ENCODE results near the gene PRM2.

PRM2 gene

GRCh38 chr16:11306997-11307638 is 30.8 kb upstream of the PRM2 start:
- CTCF ChIA-PET: interaction anchor here (1.8 kb wide), 1 partner anchor 9 kb away, joined by 8 read pairs; no protein-coding TSS in a partner anchor
- Histone ChIP-seq H3K27me3 (replicated peaks in 2 of 5; ENCODE audit: control insufficient read depth in 4 of 5, insufficient read depth in 5 of 5, low read length in 4 of 5) (no peaks in the 10 kb centered on the region), H3K36me3 (ENCODE audit: control insufficient read depth in 4 of 4, insufficient read depth in 4 of 4, low read length in 3 of 4) (no peaks in the 10 kb centered on the region), H3K4me3 (ENCODE audit: control insufficient read depth in 1 of 7, extremely low read depth in 1 of 7, insufficient read depth in 4 of 7, low read depth in 2 of 7, low read length in 6 of 7) (no peak overlapping the region), H3K4me1 (ENCODE audit: control extremely low read depth in 1 of 4, control insufficient read depth in 4 of 4, insufficient read depth in 4 of 4, low read length in 3 of 4) (peaks cover 7 to 43% (median 31%) of the 10 kb centered on the region in 4 experiments), H3K9me3 (ENCODE audit: control extremely low read depth in 1 of 5, control insufficient read depth in 4 of 5, insufficient read depth in 2 of 5, low read depth in 1 of 5, low read length in 4 of 5) (peaks cover 0 to 5% (median 0%) of the 10 kb centered on the region in 5 experiments), H3K27ac (ENCODE audit: insufficient read depth in 1 of 2, low read depth in 1 of 2, low read length in 2 of 2, poor library complexity in 1 of 2, severe bottlenecking in 2 of 2) (no peak overlapping the region)
- no peak for DNase-seq
- POLR2A ChIA-PET: no interaction called here
- 100% methylated on average over 6 of the region's 7 CpGs for WGBS (ENCODE audit: insufficient coverage)

- Histone ChIP-seq H3K4me3 (ENCODE audit: control insufficient read depth in 1 of 7, extremely low read depth in 1 of 7, insufficient read depth in 4 of 7, low read depth in 2 of 7, low read length in 6 of 7) (no peak overlapping the region), H3K27me3 (replicated peaks in 2 of 5; ENCODE audit: control insufficient read depth in 4 of 5, insufficient read depth in 5 of 5, low read length in 4 of 5) (no peaks in the 10 kb centered on the region), H3K9me3 (ENCODE audit: control extremely low read depth in 1 of 5, control insufficient read depth in 4 of 5, insufficient read depth in 2 of 5, low read depth in 1 of 5, low read length in 4 of 5) (peaks cover 0 to 5% (median 0%) of the 10 kb centered on the region in 5 experiments), H3K36me3 (ENCODE audit: control insufficient read depth in 4 of 4, insufficient read depth in 4 of 4, low read length in 3 of 4) (no peaks in the 10 kb centered on the region), H3K4me1 (ENCODE audit: control extremely low read depth in 1 of 4, control insufficient read depth in 4 of 4, insufficient read depth in 4 of 4, low read length in 3 of 4) (peaks cover 4 to 38% (median 26%) of the 10 kb centered on the region in 4 experiments), H3K27ac (ENCODE audit: insufficient read depth in 1 of 2, low read depth in 1 of 2, low read length in 2 of 2, poor library complexity in 1 of 2, severe bottlenecking in 2 of 2) (no peak overlapping the region)
- WGBS (ENCODE audit: insufficient coverage): 100% methylated on average over 6 of the region's 8 CpGs
- ChIA-PET POLR2A (interaction anchor here (0.7 kb wide), 1 partner anchor 135 kb away, joined by 3 read pairs; no protein-coding TSS in a partner anchor), CTCF (interaction anchor here (1.2 kb wide), 1 partner anchor 50 kb away, joined by 3 read pairs; no protein-coding TSS in a partner anchor)
- no peak for DNase-seq
Observed at GRCh38 chr16:11306381-11306780, 30.1 kb upstream of the PRM2 start.

GRCh38 chr16:11303405-11304138 is 27.3 kb upstream of the PRM2 start:
- ChIA-PET CTCF (no interaction called here), POLR2A (no interaction called here)
- H3K9me3 ChIP-seq (ENCODE audit: control extremely low read depth in 1 of 5, control insufficient read depth in 4 of 5, insufficient read depth in 2 of 5, low read depth in 1 of 5, low read length in 4 of 5): peaks cover 0 to 5% (median 0%) of the 10 kb centered on the region in 5 experiments
- H3K4me3 ChIP-seq (ENCODE audit: control insufficient read depth in 1 of 7, extremely low read depth in 1 of 7, insufficient read depth in 4 of 7, low read depth in 2 of 7, low read length in 6 of 7): no peak overlapping the region
- H3K4me1 ChIP-seq (ENCODE audit: control extremely low read depth in 1 of 4, control insufficient read depth in 4 of 4, insufficient read depth in 4 of 4, low read length in 3 of 4): peaks cover 0 to 24% (median 14%) of the 10 kb centered on the region in 4 experiments
- H3K27ac ChIP-seq (ENCODE audit: insufficient read depth in 1 of 2, low read depth in 1 of 2, low read length in 2 of 2, poor library complexity in 1 of 2, severe bottlenecking in 2 of 2): no peak overlapping the region
- WGBS (ENCODE audit: insufficient coverage): 87% methylated on average over 17 of the region's 18 CpGs
- DNase-seq: peak in 1 of 3 donors; percentile 26
- H3K27me3 ChIP-seq (replicated peaks in 2 of 5; ENCODE audit: control insufficient read depth in 4 of 5, insufficient read depth in 5 of 5, low read length in 4 of 5): no peaks in the 10 kb centered on the region
- H3K36me3 ChIP-seq (ENCODE audit: control insufficient read depth in 4 of 4, insufficient read depth in 4 of 4, low read length in 3 of 4): no peaks in the 10 kb centered on the region

- no peaks in the 10 kb centered on the region for H3K27me3 ChIP-seq (replicated peaks in 2 of 5; ENCODE audit: control insufficient read depth in 4 of 5, insufficient read depth in 5 of 5, low read length in 4 of 5)
- DNase-seq: no peak
- peaks cover 0 to 24% (median 14%) of the 10 kb centered on the region in 4 experiments for H3K4me1 ChIP-seq (ENCODE audit: control extremely low read depth in 1 of 4, control insufficient read depth in 4 of 4, insufficient read depth in 4 of 4, low read length in 3 of 4)
- 80% methylated on average over 1 of the region's 4 CpGs for WGBS (ENCODE audit: insufficient coverage)
- H3K9me3 ChIP-seq (ENCODE audit: control extremely low read depth in 1 of 5, control insufficient read depth in 4 of 5, insufficient read depth in 2 of 5, low read depth in 1 of 5, low read length in 4 of 5): peaks cover 0 to 5% (median 0%) of the 10 kb centered on the region in 5 experiments
- H3K36me3 ChIP-seq (ENCODE audit: control insufficient read depth in 4 of 4, insufficient read depth in 4 of 4, low read length in 3 of 4): no peaks in the 10 kb centered on the region
- H3K27ac ChIP-seq (ENCODE audit: insufficient read depth in 1 of 2, low read depth in 1 of 2, low read length in 2 of 2, poor library complexity in 1 of 2, severe bottlenecking in 2 of 2): no peak overlapping the region
- ChIA-PET POLR2A (no interaction called here), CTCF (interaction anchor here (0.6 kb wide), 1 partner anchor 349 kb away, joined by 3 read pairs; no protein-coding TSS in a partner anchor)
- H3K4me3 ChIP-seq (ENCODE audit: control insufficient read depth in 1 of 7, extremely low read depth in 1 of 7, insufficient read depth in 4 of 7, low read depth in 2 of 7, low read length in 6 of 7): no peak overlapping the region
Observed at GRCh38 chr16:11302977-11303376, 26.7 kb upstream of the PRM2 start.

- POLR2A ChIA-PET: no interaction called here
- H3K27me3 ChIP-seq (replicated peaks in 2 of 5; ENCODE audit: control insufficient read depth in 4 of 5, insufficient read depth in 5 of 5, low read length in 4 of 5): no peaks in the 10 kb centered on the region
- WGBS (ENCODE audit: insufficient coverage): 100% methylated on average over 2 of the region's 4 CpGs
- DNase-seq: no peak
- H3K9me3 ChIP-seq (ENCODE audit: control extremely low read depth in 1 of 5, control insufficient read depth in 4 of 5, insufficient read depth in 2 of 5, low read depth in 1 of 5, low read length in 4 of 5): peaks cover 0 to 5% (median 0%) of the 10 kb centered on the region in 5 experiments
- CTCF ChIA-PET: interaction anchor here (0.6 to 1.1 kb wide), 3 partner anchors 9 to 348 kb away, joined by 3 to 4 read pairs (median 3); no protein-coding TSS in a partner anchor
- peaks cover 5 to 32% (median 25%) of the 10 kb centered on the region in 4 experiments for H3K4me1 ChIP-seq (ENCODE audit: control extremely low read depth in 1 of 4, control insufficient read depth in 4 of 4, insufficient read depth in 4 of 4, low read length in 3 of 4)
- H3K36me3 ChIP-seq (ENCODE audit: control insufficient read depth in 4 of 4, insufficient read depth in 4 of 4, low read length in 3 of 4): no peaks in the 10 kb centered on the region
- H3K4me3 ChIP-seq (ENCODE audit: control insufficient read depth in 1 of 7, extremely low read depth in 1 of 7, insufficient read depth in 4 of 7, low read depth in 2 of 7, low read length in 6 of 7): no peak overlapping the region
- no peak overlapping the region for H3K27ac ChIP-seq (ENCODE audit: insufficient read depth in 1 of 2, low read depth in 1 of 2, low read length in 2 of 2, poor library complexity in 1 of 2, severe bottlenecking in 2 of 2)
Observed at GRCh38 chr16:11301645-11302501, 25.6 kb upstream of the PRM2 start.

GRCh38 chr16:11300560-11300892 is 24.2 kb upstream of the PRM2 start:
- DNase-seq: no peak
- H3K4me3 ChIP-seq (ENCODE audit: control insufficient read depth in 1 of 7, extremely low read depth in 1 of 7, insufficient read depth in 4 of 7, low read depth in 2 of 7, low read length in 6 of 7): no peak overlapping the region
- POLR2A ChIA-PET: no interaction called here
- peaks cover 5 to 43% (median 33%) of the 10 kb centered on the region in 4 experiments for H3K4me1 ChIP-seq (ENCODE audit: control extremely low read depth in 1 of 4, control insufficient read depth in 4 of 4, insufficient read depth in 4 of 4, low read length in 3 of 4)
- WGBS (ENCODE audit: insufficient coverage): 100% methylated on average over 4 of the region's 7 CpGs
- H3K27me3 ChIP-seq (replicated peaks in 2 of 5; ENCODE audit: control insufficient read depth in 4 of 5, insufficient read depth in 5 of 5, low read length in 4 of 5): no peaks in the 10 kb centered on the region
- no peaks in the 10 kb centered on the region for H3K36me3 ChIP-seq (ENCODE audit: control insufficient read depth in 4 of 4, insufficient read depth in 4 of 4, low read length in 3 of 4)
- CTCF ChIA-PET: interaction anchor here (1.1 to 1.8 kb wide), 2 partner anchors 46 to 336 kb away, joined by 3 to 6 read pairs; no protein-coding TSS in a partner anchor
- H3K27ac ChIP-seq (ENCODE audit: insufficient read depth in 1 of 2, low read depth in 1 of 2, low read length in 2 of 2, poor library complexity in 1 of 2, severe bottlenecking in 2 of 2): no peak overlapping the region
- peaks cover 0 to 5% (median 0%) of the 10 kb centered on the region in 5 experiments for H3K9me3 ChIP-seq (ENCODE audit: control extremely low read depth in 1 of 5, control insufficient read depth in 4 of 5, insufficient read depth in 2 of 5, low read depth in 1 of 5, low read length in 4 of 5)
